Neural progenitor cell (in vitro differentiated cells): ENCODE data around the gene TEKT3. TPM values are rescaled to one million over a fixed set of nuclear protein-coding genes. Genes with fewer than 3 reads are reported as not detected.

ENCODE experiments used
- DNase-seq: peaks from one replicate; pipeline ENCODE4 v3.0.0-alpha.2; 2016; ENCODE audit warnings: low spot score
- H2AFZ ChIP-seq: fragments of 200-600 bp; sonication (generic); replicated peaks from 2 replicates; pipeline ENCODE4 v1.6.1; 2016; ENCODE audit warnings: antibody characterized with exemption
- H3F3A ChIP-seq: fragments of 200-600 bp; sonication (generic); 2 replicates; pipeline ENCODE4 v1.6.1; 2016; ENCODE audit warnings: antibody characterized with exemption, low read depth
- H3K27ac ChIP-seq: fragments of 200-600 bp; sonication (generic); 2 replicates; pipeline ENCODE4 v1.5.1; 2016; ENCODE audit warnings: mild to moderate bottlenecking
- H3K27me3 ChIP-seq: fragments of 200-600 bp; sonication (generic); 2 replicates; pipeline ENCODE4 v1.6.1; 2016; ENCODE audit warnings: mild to moderate bottlenecking, moderate library complexity
- H3K36me3 ChIP-seq: fragments of 200-600 bp; sonication (generic); 2 replicates; pipeline ENCODE4 v1.5.1; 2016
- H3K4me1 ChIP-seq: fragments of 200-600 bp; sonication (generic); 2 replicates; pipeline ENCODE4 v1.6.1; 2016; ENCODE audit warnings: mixed run types
- H3K4me2 ChIP-seq: fragments of 200-600 bp; sonication (generic); 2 replicates; pipeline ENCODE4 v1.6.1; 2016
- H3K4me3 ChIP-seq: fragments of 200-600 bp; sonication (generic); 2 replicates; pipeline ENCODE4 v1.5.1; 2016
- H3K79me2 ChIP-seq: fragments of 200-600 bp; sonication (generic); 2 replicates; pipeline ENCODE4 v1.6.1; 2016; ENCODE audit warnings: low read depth
- H3K9ac ChIP-seq: fragments of 200-600 bp; sonication (generic); 2 replicates; pipeline ENCODE4 v1.6.1; 2016
- H3K9me3 ChIP-seq: fragments of 200-600 bp; sonication (generic); 2 replicates; pipeline ENCODE4 v1.5.1; 2016; ENCODE audit warnings: low read depth
- H4K20me1 ChIP-seq: fragments of 200-600 bp; sonication (generic); 2 replicates; pipeline ENCODE4 v1.6.1; 2016; ENCODE audit warnings: low read depth
- H3K27ac Mint-ChIP-seq: 3 replicates; pipeline ENCODE4 v1.8.0; 2021; ENCODE audit warnings: mixed read lengths
- H3K27me3 Mint-ChIP-seq: 2 replicates; pipeline ENCODE4 v1.8.0; 2022; ENCODE audit warnings: low read depth, mild to moderate bottlenecking, inconsistent platforms, moderate library complexity, mixed read lengths; ENCODE audit not compliant: insufficient read depth
- H3K36me3 Mint-ChIP-seq: 3 replicates; pipeline ENCODE4 v1.8.0; 2021; ENCODE audit warnings: mixed read lengths
- H3K4me1 Mint-ChIP-seq: 3 replicates; pipeline ENCODE4 v1.8.0; 2021; ENCODE audit warnings: mixed read lengths
- H3K4me3 Mint-ChIP-seq: 3 replicates; pipeline ENCODE4 v1.8.0; 2021; ENCODE audit warnings: mild to moderate bottlenecking, moderate library complexity, mixed read lengths
- H3K9me3 Mint-ChIP-seq: 3 replicates; pipeline ENCODE4 v1.8.0; 2020; ENCODE audit warnings: mixed read lengths
- EZH2 ChIP-seq: fragments of 200-600 bp; sonication (generic); IDR thresholded peaks from 2 replicates; pipeline ENCODE4 v1.6.1; 2017; ENCODE audit warnings: antibody characterized with exemption, mild to moderate bottlenecking, moderate library complexity
- EZH2phosphoT487 ChIP-seq: fragments of 200-600 bp; sonication (generic); IDR thresholded peaks from 2 replicates; pipeline ENCODE4 v1.6.1; 2017; ENCODE audit warnings: antibody characterized with exemption
- total RNA-seq: library from RNA; depleted of rRNA; stranded (reverse); fragments of >200 nt; gene quantifications from 2 replicates; pipeline ENCODE4 v1.2.3, GENCODE V29; 2015; ENCODE audit warnings: low replicate concordance
- TF ChIP-seq, protein P1 (sequence below): fragments of 200-600 bp; sonication (generic); IDR thresholded peaks from 2 replicates; pipeline ENCODE4 v1.5.1; 2017; ENCODE audit warnings: antibody characterized with exemption, mild to moderate bottlenecking

Gene TEKT3
- total RNA-seq, 1 donor from 2014 or later = 0.97 TPM

DNA sequence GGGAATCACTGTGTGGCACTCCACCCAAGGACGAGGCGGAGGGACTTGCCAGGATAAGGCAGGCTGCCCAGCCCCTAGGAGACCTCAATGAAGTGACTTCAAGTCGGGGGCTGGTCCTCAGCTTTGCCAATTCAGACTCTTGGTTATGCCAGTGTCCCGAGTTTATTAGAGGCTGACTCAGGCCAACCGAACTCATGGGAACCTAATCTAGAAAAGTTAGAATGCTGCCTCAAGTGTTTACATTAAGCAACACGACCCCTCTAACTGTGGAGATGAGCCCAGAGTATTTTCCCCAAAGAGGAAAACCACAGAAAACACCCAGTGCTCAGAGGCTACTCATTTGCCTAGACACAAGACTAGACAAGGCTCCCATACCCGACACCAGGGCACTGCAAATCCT is 1.1 kb upstream of the TEKT3 start:
- Mint-ChIP-seq H3K27ac (no peak overlapping the region), H3K4me1 (peaks cover 6% of the 10 kb centered on the region), H3K27me3 (peaks cover 19% of the 10 kb centered on the region), H3K9me3 (no peaks in the 10 kb centered on the region), H3K36me3 (no peaks in the 10 kb centered on the region), H3K4me3 (no peak overlapping the region)
- no peak overlapping the region for H3K4me3 ChIP-seq
- H3K4me1 ChIP-seq = no peaks in the 10 kb centered on the region
- no peak overlapping the region for H3K4me2 ChIP-seq
- DNase-seq = no peak
- H3K79me2 ChIP-seq = no peaks in the 10 kb centered on the region
- no peaks in the 10 kb centered on the region for H3F3A ChIP-seq
- H3K27me3 ChIP-seq = peaks cover 45% of the 10 kb centered on the region
- H3K36me3 ChIP-seq = no peaks in the 10 kb centered on the region
- H3K9me3 ChIP-seq = no peaks in the 10 kb centered on the region
- H2AFZ ChIP-seq = no peak overlapping the region
- H3K9ac ChIP-seq = no peak overlapping the region
- H4K20me1 ChIP-seq = no peaks in the 10 kb centered on the region
- no peak for TF ChIP-seq EZH2
- TF ChIP-seq, protein P1, sequence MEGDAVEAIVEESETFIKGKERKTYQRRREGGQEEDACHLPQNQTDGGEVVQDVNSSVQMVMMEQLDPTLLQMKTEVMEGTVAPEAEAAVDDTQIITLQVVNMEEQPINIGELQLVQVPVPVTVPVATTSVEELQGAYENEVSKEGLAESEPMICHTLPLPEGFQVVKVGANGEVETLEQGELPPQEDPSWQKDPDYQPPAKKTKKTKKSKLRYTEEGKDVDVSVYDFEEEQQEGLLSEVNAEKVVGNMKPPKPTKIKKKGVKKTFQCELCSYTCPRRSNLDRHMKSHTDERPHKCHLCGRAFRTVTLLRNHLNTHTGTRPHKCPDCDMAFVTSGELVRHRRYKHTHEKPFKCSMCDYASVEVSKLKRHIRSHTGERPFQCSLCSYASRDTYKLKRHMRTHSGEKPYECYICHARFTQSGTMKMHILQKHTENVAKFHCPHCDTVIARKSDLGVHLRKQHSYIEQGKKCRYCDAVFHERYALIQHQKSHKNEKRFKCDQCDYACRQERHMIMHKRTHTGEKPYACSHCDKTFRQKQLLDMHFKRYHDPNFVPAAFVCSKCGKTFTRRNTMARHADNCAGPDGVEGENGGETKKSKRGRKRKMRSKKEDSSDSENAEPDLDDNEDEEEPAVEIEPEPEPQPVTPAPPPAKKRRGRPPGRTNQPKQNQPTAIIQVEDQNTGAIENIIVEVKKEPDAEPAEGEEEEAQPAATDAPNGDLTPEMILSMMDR = no peak
- TF ChIP-seq EZH2phosphoT487 = no peak
- H3K27ac ChIP-seq = no peak overlapping the region

DNA sequence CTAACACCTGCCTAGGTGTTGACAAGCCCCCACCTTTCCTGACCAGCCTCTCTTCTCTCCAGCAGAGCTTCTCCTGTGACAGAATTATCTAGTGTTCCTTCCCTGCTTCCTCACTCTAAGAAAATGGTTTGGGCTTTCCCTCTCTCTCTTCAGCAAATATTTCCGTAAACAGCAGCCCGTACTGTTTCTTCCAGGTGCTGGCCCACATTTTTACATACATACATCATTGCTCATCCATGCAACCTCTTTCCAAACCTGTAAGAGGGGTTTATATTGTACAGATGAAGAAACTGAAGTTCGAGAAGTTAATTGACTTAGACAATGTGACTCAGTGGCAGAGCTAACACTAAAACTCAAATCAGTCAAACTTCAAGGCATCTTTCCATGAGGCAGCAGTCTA is 569 bp upstream of the TEKT3 start:
- Mint-ChIP-seq H3K9me3 (no peaks in the 10 kb centered on the region), H3K4me1 (peaks cover 6% of the 10 kb centered on the region), H3K27me3 (peaks cover 19% of the 10 kb centered on the region), H3K36me3 (no peaks in the 10 kb centered on the region), H3K27ac (no peak overlapping the region), H3K4me3 (peak overlapping the region; percentile 88)
- TF ChIP-seq EZH2phosphoT487 (no peak), EZH2 (no peak)
- TF ChIP-seq, protein P1 = no peak
- no peaks in the 10 kb centered on the region for H3F3A ChIP-seq
- peak overlapping the region; percentile 90 for H2AFZ ChIP-seq
- H3K79me2 ChIP-seq = no peaks in the 10 kb centered on the region
- H3K4me2 ChIP-seq = peak overlapping the region; percentile 85
- peaks cover 45% of the 10 kb centered on the region for H3K27me3 ChIP-seq
- no peaks in the 10 kb centered on the region for H3K36me3 ChIP-seq
- DNase-seq = no peak
- H4K20me1 ChIP-seq = no peaks in the 10 kb centered on the region
- no peaks in the 10 kb centered on the region for H3K9me3 ChIP-seq
- H3K4me3 ChIP-seq = peak overlapping the region; percentile 57
- H3K4me1 ChIP-seq = no peaks in the 10 kb centered on the region
- no peak overlapping the region for H3K27ac ChIP-seq
- no peak overlapping the region for H3K9ac ChIP-seq

- Histone ChIP-seq H3K4me1 (no peaks in the 10 kb centered on the region), H3K27me3 (peaks cover 45% of the 10 kb centered on the region), H3K36me3 (no peaks in the 10 kb centered on the region), H3F3A (no peaks in the 10 kb centered on the region), H2AFZ (peak overlapping the region; percentile 90), H3K9ac (no peak overlapping the region), H3K9me3 (no peaks in the 10 kb centered on the region), H4K20me1 (no peaks in the 10 kb centered on the region), H3K4me2 (peak overlapping the region; percentile 85), H3K27ac (no peak overlapping the region), H3K79me2 (no peaks in the 10 kb centered on the region), H3K4me3 (peak overlapping the region; percentile 57)
- TF ChIP-seq EZH2 (peak; percentile 48), EZH2phosphoT487 (no peak)
- TF ChIP-seq, protein P1 = no peak
- DNase-seq = peak; percentile 40
- Mint-ChIP-seq H3K9me3 (no peaks in the 10 kb centered on the region), H3K4me1 (peaks cover 6% of the 10 kb centered on the region), H3K27ac (no peak overlapping the region), H3K4me3 (peak overlapping the region; percentile 88), H3K36me3 (no peaks in the 10 kb centered on the region), H3K27me3 (peaks cover 19% of the 10 kb centered on the region)
Observed at GRCh38 chr17:15340966-15341365, 431 bp downstream of the TEKT3 start.
